Measurements from ENCODE around the gene ADNP. TPM values are rescaled to one million over a fixed set of nuclear protein-coding genes. Genes with fewer than 3 reads are reported as not detected.

ADNP gene
- total and polyA plus RNA-seq, 12 donors, result 32.4 to 76.4 (median 54.0) TPM

DNA sequence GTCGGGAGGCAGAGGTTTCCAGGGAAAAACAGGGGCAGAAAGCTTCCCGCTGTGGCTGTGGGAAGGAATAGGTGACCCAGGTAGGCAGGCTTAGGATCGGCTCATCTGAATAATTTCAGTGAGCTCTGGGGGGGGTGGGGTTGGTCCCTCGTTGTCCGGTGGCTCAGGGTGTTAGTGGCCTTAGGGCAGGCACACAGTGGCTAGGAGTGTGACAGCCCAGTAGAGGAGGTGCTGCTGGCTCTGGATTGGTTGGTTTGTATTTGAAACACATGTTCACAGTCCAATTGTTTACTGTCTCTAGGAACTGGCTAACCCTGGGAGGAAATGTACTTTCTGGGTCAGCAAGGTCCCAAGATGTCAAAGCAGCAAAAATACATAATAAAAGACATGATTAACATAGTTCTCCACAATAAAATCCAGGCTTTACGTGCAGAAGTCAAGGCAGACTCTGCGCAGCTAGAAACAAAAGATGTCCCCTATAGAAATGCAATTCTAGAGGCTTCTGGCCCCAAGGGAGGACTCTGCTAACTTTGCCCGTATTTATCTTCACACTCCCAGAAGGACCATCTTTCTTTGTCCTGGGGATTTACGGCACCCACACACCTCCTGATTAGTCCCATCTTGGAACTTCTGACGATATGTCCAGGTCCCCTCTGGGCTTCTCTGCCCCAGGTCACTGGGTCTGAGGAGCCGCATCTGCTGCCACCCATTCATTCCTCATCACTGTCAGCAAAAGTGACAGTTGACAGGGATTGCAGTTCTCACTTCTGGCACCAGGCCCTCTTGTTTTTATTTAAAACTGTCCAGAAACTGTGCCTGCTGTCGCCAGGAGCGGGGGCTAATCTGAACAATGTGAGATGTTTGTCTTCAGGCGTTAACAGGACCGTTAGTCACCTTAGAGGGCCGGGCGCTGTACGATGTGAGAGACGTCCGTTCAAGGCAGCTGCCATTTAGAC lies 46.1 kb upstream of the ADNP start:
- intact Hi-C loops (cut with DNase I), result no loop called here
- Histone ChIP-seq H3K9me3 (replicated peaks in 1 of 3) (no peaks in the 10 kb centered on the region), H3K4me1 (replicated peaks in 1 of 2) (no peaks in the 10 kb centered on the region), H3K27ac (no peak overlapping the region), H3K27me3 (peaks cover 12% of the 10 kb centered on the region), H3K36me3 (replicated peaks in 1 of 2) (no peaks in the 10 kb centered on the region), H3K4me3 (no peak overlapping the region)
- DNase-seq, result no peak
- 46 to 52% (median 51%) methylated on average over 18 to 20 of the region's 20 CpGs for WGBS, 4 donors
- TF ChIP-seq, protein P1, sequence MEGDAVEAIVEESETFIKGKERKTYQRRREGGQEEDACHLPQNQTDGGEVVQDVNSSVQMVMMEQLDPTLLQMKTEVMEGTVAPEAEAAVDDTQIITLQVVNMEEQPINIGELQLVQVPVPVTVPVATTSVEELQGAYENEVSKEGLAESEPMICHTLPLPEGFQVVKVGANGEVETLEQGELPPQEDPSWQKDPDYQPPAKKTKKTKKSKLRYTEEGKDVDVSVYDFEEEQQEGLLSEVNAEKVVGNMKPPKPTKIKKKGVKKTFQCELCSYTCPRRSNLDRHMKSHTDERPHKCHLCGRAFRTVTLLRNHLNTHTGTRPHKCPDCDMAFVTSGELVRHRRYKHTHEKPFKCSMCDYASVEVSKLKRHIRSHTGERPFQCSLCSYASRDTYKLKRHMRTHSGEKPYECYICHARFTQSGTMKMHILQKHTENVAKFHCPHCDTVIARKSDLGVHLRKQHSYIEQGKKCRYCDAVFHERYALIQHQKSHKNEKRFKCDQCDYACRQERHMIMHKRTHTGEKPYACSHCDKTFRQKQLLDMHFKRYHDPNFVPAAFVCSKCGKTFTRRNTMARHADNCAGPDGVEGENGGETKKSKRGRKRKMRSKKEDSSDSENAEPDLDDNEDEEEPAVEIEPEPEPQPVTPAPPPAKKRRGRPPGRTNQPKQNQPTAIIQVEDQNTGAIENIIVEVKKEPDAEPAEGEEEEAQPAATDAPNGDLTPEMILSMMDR (IDR thresholded peaks at IDR 0.05), result no peak
- no peak for TF ChIP-seq POLR2A (IDR thresholded peaks at IDR 0.05)

DNA sequence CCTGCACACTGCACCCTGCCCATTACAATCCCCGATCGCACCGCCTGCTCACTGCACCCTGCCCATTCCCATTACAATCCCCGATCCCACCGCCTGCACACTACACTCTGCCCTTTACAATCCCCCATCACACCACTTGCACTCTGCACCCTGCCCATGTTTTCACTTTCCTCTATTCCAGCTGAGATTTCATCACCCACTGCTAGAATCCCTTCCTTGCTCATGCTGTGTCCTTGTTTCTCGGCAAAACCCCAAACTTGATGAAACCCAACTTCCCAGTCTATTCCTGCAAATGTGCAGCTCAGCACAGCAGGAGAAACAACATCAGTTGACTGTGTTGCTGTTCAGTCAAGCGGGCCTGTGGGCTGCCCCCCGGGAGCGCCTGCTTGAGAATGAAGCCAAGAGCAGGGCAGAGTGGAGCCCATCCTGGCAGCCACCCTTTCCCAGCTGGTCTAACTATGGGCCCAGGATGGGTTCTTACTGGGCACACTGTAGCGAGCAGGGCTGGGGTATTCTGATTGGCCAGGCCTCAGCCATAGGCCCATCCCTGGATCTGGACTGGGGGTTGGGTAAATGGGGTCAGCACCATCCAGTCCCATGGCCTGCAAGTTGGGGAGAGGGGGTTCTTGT lies 44.6 kb upstream of the ADNP start:
- WGBS, 4 donors, result 81 to 87% (median 86%) methylated on average over 9 to 10 of the region's 10 CpGs
- intact Hi-C loops (cut with DNase I), result no loop called here

DNA sequence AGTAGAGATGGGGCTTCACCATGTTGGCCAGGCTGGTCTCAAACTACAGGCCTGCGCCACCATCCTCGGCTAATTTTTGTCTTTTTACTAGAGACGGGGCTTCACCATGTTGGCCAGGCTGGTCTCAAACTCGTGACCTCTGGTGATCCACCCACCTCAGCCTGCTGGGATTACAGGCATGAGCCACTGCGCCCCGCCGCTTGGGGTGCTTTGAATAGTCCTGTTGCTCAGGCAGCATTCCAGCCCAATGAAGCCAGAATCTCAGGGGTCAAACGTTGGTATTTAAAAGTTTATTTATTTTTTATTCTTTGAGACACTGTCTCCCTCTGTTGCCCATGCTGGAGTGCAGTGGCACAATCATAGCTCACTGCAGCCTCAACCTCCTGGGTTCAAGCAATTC lies 38.7 kb upstream of the ADNP start:
- DNase-seq, result no peak
- TF ChIP-seq, protein P1 (IDR thresholded peaks at IDR 0.05), result no peak
- no peak for TF ChIP-seq POLR2A (IDR thresholded peaks at IDR 0.05)
- 77 to 79% (median 77%) methylated on average over 8 of the region's 8 CpGs for WGBS, 4 donors

More for the DNA sequence above, 44.6 kb upstream of the ADNP start:
- Histone ChIP-seq H3K27ac (no peak overlapping the region), H3K9me3 (replicated peaks in 1 of 3) (no peaks in the 10 kb centered on the region), H3K27me3 (peaks cover 8% of the 10 kb centered on the region), H3K4me1 (replicated peaks in 1 of 2) (no peaks in the 10 kb centered on the region), H3K36me3 (replicated peaks in 1 of 2) (no peaks in the 10 kb centered on the region), H3K4me3 (no peak overlapping the region)
- DNase-seq, result no peak
- TF ChIP-seq, protein P1 (IDR thresholded peaks at IDR 0.05), result no peak
- no peak for TF ChIP-seq POLR2A (IDR thresholded peaks at IDR 0.05)

DNA sequence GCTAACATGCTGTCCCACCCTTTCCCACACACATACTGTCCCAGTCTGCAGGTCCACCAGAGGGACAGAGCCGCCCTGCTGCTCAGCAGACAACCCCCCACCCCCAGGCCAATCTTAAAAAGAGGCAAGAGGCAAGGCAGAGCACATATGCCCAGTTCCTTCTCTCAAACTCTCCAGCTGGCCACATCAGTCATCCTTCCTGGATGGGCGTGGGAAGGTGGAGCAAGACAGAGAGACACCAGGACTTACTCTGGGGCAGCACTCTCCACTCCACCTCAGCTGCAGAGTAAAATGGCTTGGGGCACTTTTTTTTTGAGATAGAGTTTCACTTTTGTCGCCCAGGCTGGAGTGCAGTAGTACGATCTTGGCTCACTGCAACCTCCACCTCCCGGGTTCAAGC lies 38.2 kb upstream of the ADNP start:
- no peaks in the 10 kb centered on the region for H3K4me1 ChIP-seq (replicated peaks in 1 of 2)
- WGBS, 4 donors, result 73 to 90% (median 84%) methylated on average over 5 of the region's 5 CpGs
- H3K4me3 ChIP-seq, result no peak overlapping the region
- no peak for DNase-seq
- no peak overlapping the region for H3K27ac ChIP-seq
- intact Hi-C loops (cut with DNase I), result no loop called here
- no peaks in the 10 kb centered on the region for H3K36me3 ChIP-seq (replicated peaks in 1 of 2)
- TF ChIP-seq POLR2A (IDR thresholded peaks at IDR 0.05), result no peak
- TF ChIP-seq, protein P1 (IDR thresholded peaks at IDR 0.05), result no peak
- no peaks in the 10 kb centered on the region for H3K27me3 ChIP-seq
- no peaks in the 10 kb centered on the region for H3K9me3 ChIP-seq (replicated peaks in 1 of 3)

More for the DNA sequence above, 38.7 kb upstream of the ADNP start:
- Histone ChIP-seq H3K27me3 (no peaks in the 10 kb centered on the region), H3K9me3 (replicated peaks in 1 of 3) (no peaks in the 10 kb centered on the region), H3K27ac (no peak overlapping the region), H3K36me3 (replicated peaks in 1 of 2) (no peaks in the 10 kb centered on the region), H3K4me3 (no peak overlapping the region), H3K4me1 (replicated peaks in 1 of 2) (no peaks in the 10 kb centered on the region)
- intact Hi-C loops (cut with DNase I), result no loop called here
